ENCODE data around the gene PKNOX2.

The PKNOX2 gene

GRCh38 chr11:125441648-125442410 lies 277.3 kb downstream of the PKNOX2 start:
- DNase-seq (ENCODE audit: low spot score): no peak

- no peak for DNase-seq (ENCODE audit: low spot score)
These were observed 278.4 kb downstream of the PKNOX2 start for GRCh38 chr11:125442946-125443345.

GRCh38 chr11:125443767-125444311 lies 279.3 kb downstream of the PKNOX2 start:
- DNase-seq (ENCODE audit: low spot score): peak; percentile 61

GRCh38 chr11:125445731-125446130 lies 281.2 kb downstream of the PKNOX2 start:
- DNase-seq (ENCODE audit: low spot score): no peak

GRCh38 chr11:125446279-125446678 lies 281.7 kb downstream of the PKNOX2 start:
- no peak for DNase-seq (ENCODE audit: low spot score)

GRCh38 chr11:125447721-125448120 lies 283.2 kb downstream of the PKNOX2 start:
- DNase-seq (ENCODE audit: low spot score): no peak

GRCh38 chr11:125448136-125448535 lies 283.6 kb downstream of the PKNOX2 start:
- no peak for DNase-seq (ENCODE audit: low spot score)

GRCh38 chr11:125449565-125449964 lies 285.0 kb downstream of the PKNOX2 start:
- DNase-seq (ENCODE audit: low spot score): no peak

GRCh38 chr11:125451400-125452124 lies 287.0 kb downstream of the PKNOX2 start:
- DNase-seq (ENCODE audit: low spot score): peak; percentile 81

GRCh38 chr11:125452125-125452470 lies 287.5 kb downstream of the PKNOX2 start:
- no peak for DNase-seq (ENCODE audit: low spot score)

GRCh38 chr11:125454047-125454446 lies 289.5 kb downstream of the PKNOX2 start:
- no peak for DNase-seq (ENCODE audit: low spot score)

- DNase-seq (ENCODE audit: low spot score): no peak
These were observed 291.3 kb downstream of the PKNOX2 start for GRCh38 chr11:125455851-125456250.

- peak; percentile 72 for DNase-seq (ENCODE audit: low spot score)
These were observed 293.3 kb downstream of the PKNOX2 start for GRCh38 chr11:125457814-125458343.

GRCh38 chr11:125460275-125460674 lies 295.7 kb downstream of the PKNOX2 start:
- no peak for DNase-seq (ENCODE audit: low spot score)

GRCh38 chr11:125463590-125464269 lies 299.2 kb downstream of the PKNOX2 start:
- DNase-seq (ENCODE audit: low spot score): no peak

GRCh38 chr11:125464270-125464662 lies 299.7 kb downstream of the PKNOX2 start:
- DNase-seq (ENCODE audit: low spot score): peak; percentile 90

GRCh38 chr11:125464666-125465065 lies 300.1 kb downstream of the PKNOX2 start:
- peak; percentile 92 for DNase-seq (ENCODE audit: low spot score)

- DNase-seq (ENCODE audit: low spot score): no peak
These were observed 300.7 kb downstream of the PKNOX2 start for GRCh38 chr11:125465255-125465654.

GRCh38 chr11:125465701-125466100 lies 301.1 kb downstream of the PKNOX2 start:
- no peak for DNase-seq (ENCODE audit: low spot score)

GRCh38 chr11:125468025-125468424 lies 303.5 kb downstream of the PKNOX2 start:
- DNase-seq (ENCODE audit: low spot score): no peak

GRCh38 chr11:125468852-125469251 lies 304.3 kb downstream of the PKNOX2 start:
- no peak for DNase-seq (ENCODE audit: low spot score)

- DNase-seq (ENCODE audit: low spot score): no peak
These were observed 305.8 kb downstream of the PKNOX2 start for GRCh38 chr11:125470355-125470754.
